DMS53 treated with DMSO at 0.1 percent for 48 hours (cell line): ENCODE data around the gene ABCA2.

ENCODE experiments used
- DNase-seq: peaks from one replicate; lab custom pipeline; 2025; ENCODE audit not compliant: unreplicated experiment; lab: John Stamatoyannopoulos, UW

The ABCA2 gene

DNA sequence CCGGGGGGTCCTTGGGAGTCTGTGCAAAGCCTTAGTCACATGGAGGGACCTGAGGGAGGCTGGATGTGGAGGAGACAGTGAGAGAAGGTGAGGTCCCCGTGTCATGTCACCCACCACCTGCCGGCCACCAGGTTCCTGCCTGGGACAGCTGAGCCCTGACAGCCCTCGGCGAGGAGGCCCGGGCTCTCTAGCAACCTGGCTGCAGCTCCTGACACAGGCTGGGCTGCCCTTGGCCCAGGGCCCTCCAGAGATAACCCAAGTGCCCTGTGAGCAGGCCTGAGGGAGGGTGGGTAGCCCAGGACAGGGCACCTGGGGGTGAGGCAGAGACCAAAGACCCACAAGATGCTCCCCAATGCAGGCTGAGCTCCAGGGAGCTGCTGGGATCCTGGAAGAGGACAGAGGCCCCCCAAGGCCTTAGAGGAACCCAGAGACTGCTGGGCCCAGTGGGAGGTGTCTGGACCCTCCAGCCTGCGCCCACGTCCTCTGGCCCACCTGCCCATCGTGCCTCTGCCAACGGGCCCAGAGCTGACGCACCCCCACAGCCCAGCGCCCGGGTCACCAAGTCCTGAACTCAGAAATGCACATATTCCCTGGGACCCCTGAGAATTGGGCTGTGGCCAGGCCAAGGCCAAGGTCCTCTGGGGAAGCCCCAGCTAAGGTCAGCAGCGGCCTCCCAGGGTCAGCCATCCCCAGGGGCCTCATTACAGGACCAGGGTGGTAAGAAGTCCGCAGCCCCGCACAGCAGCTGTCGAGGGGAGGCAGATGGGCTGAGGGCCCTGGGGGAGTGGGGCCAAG, 59.5 kb downstream of the ABCA2 start:
- no peak for DNase-seq

- DNase-seq, result no peak
Measured at GRCh38 chr9:136965771-136966484, 62.1 kb downstream of the ABCA2 start.

DNA sequence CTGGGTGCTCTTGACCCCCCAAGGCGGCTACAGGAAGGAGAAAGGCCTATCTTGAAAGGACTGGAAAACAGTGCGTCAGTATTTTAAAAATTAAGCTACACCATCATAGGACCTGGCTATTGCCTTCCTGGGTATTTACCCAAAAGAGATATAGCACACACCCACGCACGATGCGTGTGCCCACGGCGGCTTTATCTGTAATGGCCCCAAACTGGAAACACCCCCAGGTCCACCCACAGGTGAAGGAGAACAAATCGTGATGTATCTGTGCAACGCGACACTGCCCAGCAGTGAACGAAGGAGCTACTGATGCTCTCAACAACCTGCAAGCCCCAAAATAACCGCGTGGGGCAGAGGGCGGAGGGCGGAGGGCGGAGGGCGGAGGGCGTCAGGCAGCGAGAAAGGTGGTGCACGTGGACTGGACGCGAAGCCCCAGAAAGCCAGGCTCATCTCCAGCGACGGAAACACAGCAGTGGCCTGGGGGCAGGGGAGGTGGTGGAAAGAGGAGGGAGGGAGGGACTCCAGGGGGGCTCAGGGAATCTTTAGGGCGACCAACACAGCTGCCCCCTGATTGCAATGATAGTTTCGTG, 63.1 kb downstream of the ABCA2 start:
- no peak for DNase-seq

GRCh38 chr9:136964171-136964689, 63.8 kb downstream of the ABCA2 start:
- DNase-seq, result peak; percentile 52

DNA sequence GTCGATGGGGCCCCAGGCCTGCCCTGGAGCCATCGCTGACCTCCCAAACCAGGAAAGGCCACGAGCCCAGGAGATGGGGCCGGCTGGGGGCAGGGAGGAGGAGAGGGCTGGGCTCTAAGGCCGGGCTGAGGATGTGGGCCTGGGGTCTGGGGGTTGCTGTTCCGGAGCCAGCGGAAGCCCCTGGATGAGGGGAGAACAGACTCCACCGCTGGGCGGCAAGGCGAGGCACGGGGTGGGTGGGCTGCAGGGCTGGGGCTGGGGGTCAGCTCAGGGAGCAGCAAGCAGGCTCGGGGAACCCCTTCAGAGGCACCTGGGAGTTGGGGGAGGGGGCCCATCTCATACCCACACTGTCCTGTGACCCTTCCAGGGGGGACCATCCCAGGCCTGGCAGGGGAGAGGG, 64.3 kb downstream of the ABCA2 start:
- DNase-seq, result no peak

GRCh38 chr9:136963341-136963740, 64.7 kb downstream of the ABCA2 start:
- DNase-seq, result no peak

- no peak for DNase-seq
Measured at GRCh38 chr9:136962701-136963248, 65.3 kb downstream of the ABCA2 start.

DNA sequence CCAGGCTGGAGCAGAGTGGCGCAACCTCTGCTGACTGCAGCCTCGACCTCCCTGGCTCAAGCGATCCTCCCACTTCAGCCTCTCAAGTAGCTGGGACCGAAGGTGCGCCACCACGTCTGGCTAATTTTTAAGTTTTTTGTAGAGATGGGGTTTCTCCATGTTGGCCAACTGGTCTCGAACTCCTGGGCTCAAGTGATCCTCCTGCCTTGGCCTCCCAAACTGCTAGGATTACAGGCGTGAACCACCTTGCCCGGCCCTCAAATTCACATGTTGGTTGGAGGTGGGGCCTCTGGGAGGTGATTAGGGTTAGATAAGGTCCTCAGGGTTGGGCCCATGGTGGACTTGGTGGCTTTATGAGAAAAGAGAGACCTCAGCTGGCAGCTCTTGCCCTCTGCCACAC, 65.9 kb downstream of the ABCA2 start:
- no peak for DNase-seq

- no peak for DNase-seq
Measured at GRCh38 chr9:136961279-136962065, 66.6 kb downstream of the ABCA2 start.

DNA sequence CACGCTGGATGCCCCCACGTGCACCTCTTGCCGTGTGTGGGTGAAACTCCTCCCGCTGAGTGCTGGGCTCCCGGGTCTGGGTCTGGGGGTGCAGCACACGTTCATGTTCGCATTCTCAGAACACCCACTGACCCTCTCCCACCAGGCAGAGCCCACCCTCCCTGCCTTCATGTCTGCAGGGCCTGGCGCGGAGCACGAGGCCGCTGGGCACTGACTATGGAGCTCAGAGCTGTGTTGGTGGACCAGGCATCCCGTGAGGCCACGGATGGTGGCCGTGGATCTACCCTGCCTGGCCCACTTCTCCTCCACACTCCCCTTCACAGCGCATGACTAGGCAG, 67.1 kb downstream of the ABCA2 start:
- DNase-seq, result no peak

- no peak for DNase-seq
Measured at GRCh38 chr9:136960212-136960937, 67.7 kb downstream of the ABCA2 start.

- no peak for DNase-seq
Measured at GRCh38 chr9:136958898-136959850, 68.9 kb downstream of the ABCA2 start.

DNA sequence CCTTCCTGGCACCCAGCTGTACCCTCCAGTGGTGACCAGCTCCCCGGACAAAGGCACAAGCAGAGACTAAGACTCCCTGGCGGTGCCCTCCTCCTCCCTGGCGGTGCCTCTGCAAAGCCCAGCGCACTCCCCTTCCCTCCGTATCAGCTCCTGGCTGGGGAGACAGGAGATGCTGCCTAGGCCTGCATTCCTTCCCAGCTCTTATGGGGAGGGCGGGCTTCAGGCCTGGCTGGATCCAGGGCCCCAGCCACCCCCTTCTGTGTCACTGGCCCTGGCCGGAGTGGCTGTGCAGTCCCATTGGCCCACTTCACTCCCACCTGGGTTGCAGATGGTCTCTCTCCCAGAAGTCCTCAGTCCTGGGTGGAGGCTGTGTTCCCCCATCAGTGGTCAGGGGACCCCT, 69.6 kb downstream of the ABCA2 start:
- no peak for DNase-seq

DNA sequence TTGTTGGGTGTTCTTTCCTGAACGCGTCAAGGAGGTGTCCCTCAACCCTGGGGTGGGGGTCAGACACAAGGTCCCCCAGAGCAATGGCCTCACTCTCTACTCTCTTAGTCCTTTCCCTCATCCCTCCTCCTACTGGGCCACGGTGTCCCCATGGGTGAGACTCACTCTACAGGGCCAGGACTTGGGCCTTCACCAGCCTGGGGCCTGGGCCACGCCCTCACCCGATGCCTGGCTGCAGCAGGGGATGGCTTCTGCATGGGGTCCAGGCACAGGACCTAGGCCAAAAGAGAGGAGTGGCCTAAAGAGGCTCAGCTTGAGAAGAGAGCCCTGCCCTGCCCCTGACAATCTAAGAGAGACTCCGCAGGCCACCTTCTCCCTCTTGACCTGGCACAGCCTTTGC, 70.1 kb downstream of the ABCA2 start:
- no peak for DNase-seq

GRCh38 chr9:136957461-136957860, 70.6 kb downstream of the ABCA2 start:
- DNase-seq, result no peak
